GM21723 (cell line): ENCODE measurements around the gene ANO9.

Source experiments
- ATAC-seq: cut with Tn5 transposase; IDR thresholded peaks from one replicate; pipeline ENCODE4 v1.9.1; 2021; ENCODE audit warnings: mild to moderate bottlenecking, moderate library complexity; ENCODE audit not compliant: unreplicated experiment

The ANO9 gene

DNA sequence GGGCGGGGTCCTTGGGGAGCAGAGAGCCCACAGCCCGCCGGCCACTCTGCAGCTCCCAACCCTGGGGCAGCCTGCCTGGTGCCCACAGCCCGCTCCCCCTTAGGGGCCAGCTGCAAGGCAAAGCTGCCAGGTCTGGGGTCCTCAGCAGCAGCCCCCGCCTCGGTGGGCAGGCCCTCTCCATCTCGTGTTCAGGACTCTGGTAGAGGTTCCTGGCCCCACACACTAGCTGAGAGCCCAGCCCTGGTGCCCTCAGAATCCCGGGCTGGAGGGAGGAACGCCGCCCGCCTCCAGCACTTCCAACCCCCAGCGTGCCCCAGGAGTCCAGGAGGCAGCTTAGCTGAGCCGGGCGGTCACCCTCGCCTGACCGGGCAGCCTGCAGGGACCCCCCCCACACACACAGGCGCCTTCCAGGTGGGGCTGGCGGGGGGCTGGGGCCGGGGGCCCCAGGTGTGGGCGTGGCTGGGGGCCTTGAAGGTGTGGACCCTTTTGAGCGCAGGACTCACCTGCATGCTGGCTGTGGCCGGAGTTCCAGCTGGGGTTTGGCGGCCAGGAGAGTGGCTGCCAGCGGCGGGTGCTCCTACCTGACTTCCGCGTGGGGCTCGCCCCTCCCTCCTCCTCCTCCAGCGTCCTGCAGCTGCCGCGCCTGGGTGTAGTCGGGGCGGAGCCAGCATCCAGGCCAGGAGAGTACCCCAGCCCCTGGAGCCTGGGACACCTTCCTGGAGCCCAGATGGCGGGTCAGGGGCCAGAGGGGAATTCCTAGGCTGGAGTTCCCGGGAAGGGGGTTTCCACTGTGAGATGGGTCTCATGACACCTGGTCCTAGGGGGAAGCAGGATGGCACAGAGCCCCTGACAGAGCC lies at the start of gene ANO9:
Gene ANO9, minus strand, starts transcription at position 594 of the 857 bp plus-strand sequence. Its CDS starts 85 bp downstream, at position 509.
- ATAC-seq, result peak; percentile 77

- no peak for ATAC-seq
Observed at GRCh38 chr11:491358-491757, 49.5 kb upstream of the ANO9 start.

DNA sequence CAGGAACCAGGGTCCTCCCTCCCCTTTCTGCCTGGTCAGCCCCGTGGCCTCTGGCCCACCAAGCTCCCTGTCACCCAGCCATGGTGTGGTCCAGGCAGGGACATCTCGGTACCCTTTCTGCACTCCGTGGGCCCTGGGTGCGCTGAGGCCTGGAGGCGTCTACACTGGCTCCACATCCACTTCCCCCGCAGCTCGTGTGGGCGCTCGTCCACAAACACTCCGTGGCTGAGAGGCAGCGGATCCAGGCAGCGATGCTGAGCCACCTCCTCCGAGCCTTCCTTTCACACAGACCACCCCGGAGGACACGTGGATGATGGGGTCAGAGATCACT lies 49.1 kb upstream of the ANO9 start:
- ATAC-seq, result no peak

DNA sequence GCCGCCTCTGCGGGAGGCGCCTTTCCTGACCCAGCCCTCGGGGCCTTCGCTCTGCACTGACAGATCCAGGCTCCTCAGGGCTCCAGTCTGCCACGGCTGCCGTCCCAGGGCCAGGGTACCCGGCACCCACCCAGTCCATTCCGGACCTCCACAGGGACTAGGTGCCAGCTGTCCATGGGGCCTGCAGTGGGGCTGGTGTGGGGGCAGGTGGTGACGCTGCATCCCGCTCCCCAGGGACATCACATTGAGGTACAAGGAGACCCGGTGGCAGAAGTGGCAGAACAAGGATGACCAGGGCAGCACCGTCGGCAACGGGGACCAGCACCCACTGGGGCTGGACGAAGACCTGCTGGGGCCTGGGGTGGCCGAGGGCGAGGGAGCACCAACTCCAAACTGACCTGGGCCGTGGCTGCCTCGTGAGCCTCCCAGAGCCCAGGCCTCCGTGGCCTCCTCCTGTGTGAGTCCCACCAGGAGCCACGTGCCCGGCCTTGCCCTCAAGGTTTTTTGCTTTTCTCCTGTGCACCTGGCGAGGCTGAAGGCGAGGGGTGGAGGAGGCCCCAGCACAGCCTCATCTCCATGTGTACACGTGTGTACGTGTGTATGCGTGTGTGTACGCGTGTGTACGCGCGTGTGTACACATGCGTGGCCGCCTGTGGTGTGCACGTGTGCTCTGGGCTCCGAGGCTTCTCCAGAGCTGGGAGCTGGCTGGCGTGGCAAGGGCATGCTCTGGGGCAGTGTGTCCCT lies 48.5 kb upstream of the ANO9 start:
- no peak for ATAC-seq

GRCh38 chr11:489610-490185 lies 47.9 kb upstream of the ANO9 start:
- ATAC-seq, result no peak

DNA sequence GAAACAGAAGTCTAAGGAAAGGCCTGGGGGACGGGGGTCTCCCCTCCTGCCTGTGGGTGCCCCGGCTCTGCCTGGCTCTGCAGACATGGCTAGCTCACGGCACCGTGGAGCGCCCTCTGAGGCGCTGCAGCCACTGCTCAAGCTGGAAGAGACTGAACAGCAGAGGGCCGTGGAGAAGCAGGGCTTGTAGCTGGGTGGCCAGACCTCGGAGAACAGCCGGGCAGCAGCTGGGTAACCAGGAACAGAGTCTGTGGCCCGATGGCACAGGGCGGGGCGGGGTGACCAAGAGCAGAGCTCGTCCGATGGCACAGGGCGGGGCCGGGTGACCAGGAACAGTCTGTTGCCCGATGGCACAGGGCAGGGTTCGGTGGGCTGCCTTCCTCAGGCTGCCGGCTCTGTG lies 47.2 kb upstream of the ANO9 start:
- no peak for ATAC-seq

- no peak for ATAC-seq
Observed at GRCh38 chr11:488579-488978, 46.8 kb upstream of the ANO9 start.

DNA sequence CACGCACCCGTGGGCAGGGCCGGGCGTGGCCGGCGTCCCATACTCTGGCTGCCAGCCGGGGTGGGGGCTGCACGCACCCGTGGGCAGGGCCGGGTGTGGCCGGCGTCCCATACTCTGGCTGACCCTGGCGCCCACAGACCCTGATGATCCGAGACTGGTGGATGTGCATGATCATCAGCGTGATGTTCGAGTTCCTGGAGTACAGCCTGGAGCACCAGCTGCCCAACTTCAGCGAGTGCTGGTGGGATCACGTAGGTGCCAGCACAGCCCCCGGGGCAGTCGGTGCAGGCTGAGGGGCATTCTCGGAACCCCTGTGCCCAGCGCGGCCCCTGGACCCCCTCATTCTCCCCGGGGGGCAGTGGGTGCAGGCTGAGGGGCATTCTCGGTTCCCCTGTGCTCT lies 46.3 kb upstream of the ANO9 start:
- ATAC-seq, result no peak

DNA sequence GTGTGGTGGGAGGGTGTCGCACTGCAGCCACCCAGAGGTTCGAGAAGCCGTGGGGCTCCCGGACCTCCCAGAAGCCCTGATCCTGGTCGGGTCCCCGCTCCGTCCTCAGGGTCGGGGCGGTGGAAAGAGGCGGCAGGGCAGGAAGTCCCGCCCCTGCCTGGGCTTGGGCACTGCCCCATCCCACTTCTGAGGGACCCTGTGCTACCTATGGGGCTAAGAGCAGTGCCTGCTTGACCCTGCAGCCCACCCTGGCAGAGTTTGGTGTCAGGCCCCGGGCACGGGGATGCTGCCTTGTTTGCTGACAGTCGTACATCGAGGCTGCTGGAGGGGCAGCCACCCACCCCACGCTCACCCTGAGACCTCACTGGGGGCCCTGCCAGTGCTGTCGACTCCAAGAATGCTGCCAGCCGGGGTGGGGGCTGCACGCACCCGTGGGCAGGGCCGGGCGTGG lies 45.8 kb upstream of the ANO9 start:
- no peak for ATAC-seq

- no peak for ATAC-seq
Observed at GRCh38 chr11:486189-486588, 44.4 kb upstream of the ANO9 start.

GRCh38 chr11:484616-485015 lies 42.8 kb upstream of the ANO9 start:
- no peak for ATAC-seq

- no peak for ATAC-seq
Observed at GRCh38 chr11:479311-479710, 37.5 kb upstream of the ANO9 start.

- no peak for ATAC-seq
Observed at GRCh38 chr11:477052-477715, 35.4 kb upstream of the ANO9 start.

- ATAC-seq, result no peak
Observed at GRCh38 chr11:476416-476815, 34.6 kb upstream of the ANO9 start.

DNA sequence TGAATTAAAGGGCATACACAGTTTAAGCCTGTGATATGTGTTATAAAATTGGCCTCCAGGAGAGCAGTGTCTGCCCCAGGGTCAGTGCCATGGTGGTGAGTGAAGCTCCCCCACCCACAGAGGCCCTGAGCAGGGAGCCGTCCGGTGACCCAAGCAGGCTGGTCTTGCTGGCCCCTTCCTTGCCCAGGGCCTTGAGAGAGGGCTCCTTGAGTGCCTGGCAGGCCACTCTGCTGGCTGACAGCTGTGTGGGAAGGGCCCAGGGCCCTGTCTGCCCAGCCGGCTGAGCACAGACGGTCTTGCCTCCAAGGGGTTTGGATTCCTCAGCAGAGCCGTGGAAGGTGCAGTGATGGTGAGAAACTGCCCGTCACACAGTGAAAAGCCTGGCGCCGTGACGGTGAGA lies 34.1 kb upstream of the ANO9 start:
- ATAC-seq, result no peak

DNA sequence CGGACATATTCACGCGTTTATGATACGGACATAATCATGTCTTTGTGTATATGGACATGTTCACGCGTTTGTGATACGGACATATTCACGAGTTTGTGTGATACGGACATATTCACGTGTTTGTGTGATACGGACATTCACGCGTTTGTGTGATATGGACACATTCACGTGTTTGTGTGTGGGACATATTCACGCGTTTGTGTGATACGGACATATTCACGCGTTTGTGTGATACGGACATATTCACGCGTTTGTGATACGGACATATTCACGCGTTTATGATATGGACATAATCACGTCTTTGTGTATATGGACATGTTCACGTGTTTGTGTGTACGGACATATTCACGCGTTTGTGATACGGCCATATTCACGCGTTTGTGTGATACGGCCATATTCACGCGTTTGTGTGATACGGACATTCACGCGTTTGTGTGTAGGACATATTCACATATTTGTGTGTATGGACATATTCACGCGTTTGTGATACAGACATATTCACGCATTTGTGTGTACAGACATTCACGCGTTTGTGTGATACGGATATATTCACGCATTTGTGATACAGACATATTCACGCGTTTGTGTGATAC lies 33.2 kb upstream of the ANO9 start:
- no peak for ATAC-seq

GRCh38 chr11:473962-474785 lies 32.4 kb upstream of the ANO9 start:
- ATAC-seq, result no peak

- no peak for ATAC-seq
Observed at GRCh38 chr11:473415-473814, 31.6 kb upstream of the ANO9 start.

GRCh38 chr11:472816-473215 lies 31.0 kb upstream of the ANO9 start:
- ATAC-seq, result no peak

DNA sequence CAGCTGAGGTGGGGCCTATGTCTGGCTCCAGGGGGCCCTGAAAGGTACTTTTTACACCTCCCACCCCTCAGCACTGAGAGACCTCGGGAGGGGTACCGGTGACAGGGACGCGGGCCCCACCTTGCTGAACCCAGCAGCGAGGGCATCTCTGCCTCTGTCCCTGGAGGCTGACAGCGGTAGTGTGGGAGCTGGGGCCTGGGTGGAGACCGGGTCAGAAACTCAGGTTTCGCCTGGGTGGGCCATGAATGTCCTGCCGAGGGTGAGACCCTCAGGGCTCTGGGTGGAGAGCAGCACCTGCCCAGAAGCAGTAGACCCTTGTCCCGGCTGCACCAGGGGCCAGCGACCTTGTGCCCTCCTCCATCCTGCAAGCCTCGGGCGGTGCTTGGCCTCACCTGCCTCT lies 30.5 kb upstream of the ANO9 start:
- no peak for ATAC-seq
